HUES6 (cell line): ENCODE results near the gene TEX30.

ENCODE experiments used
- H3K27ac ChIP-seq: 2 replicates; pipeline ENCODE4 v1.7.0; 2013; ENCODE audit warnings: low read depth, mild to moderate bottlenecking, low read length, inconsistent platforms
- H3K27me3 ChIP-seq: 2 replicates; pipeline ENCODE4 v1.6.1; 2013; ENCODE audit warnings: low read length; ENCODE audit not compliant: control insufficient read depth, insufficient read depth
- H3K36me3 ChIP-seq: 2 replicates; pipeline ENCODE4 v1.6.1; 2013; ENCODE audit warnings: low read length; ENCODE audit not compliant: control insufficient read depth, insufficient read depth
- H3K4me1 ChIP-seq: 2 replicates; pipeline ENCODE4 v1.6.1; 2013; ENCODE audit warnings: low read length; ENCODE audit not compliant: control insufficient read depth, insufficient read depth
- H3K4me3 ChIP-seq: 2 replicates; pipeline ENCODE4 v1.5.1; 2013; ENCODE audit warnings: low read depth, low read length
- H3K9ac ChIP-seq: one replicate; pipeline ENCODE4 v1.6.1; 2013; ENCODE audit warnings: mild to moderate bottlenecking, low read length
- H3K9me3 ChIP-seq: 2 replicates; pipeline ENCODE4 v1.6.1; 2013; ENCODE audit warnings: low read depth, low read length; ENCODE audit not compliant: control insufficient read depth, insufficient read depth

Gene TEX30

DNA sequence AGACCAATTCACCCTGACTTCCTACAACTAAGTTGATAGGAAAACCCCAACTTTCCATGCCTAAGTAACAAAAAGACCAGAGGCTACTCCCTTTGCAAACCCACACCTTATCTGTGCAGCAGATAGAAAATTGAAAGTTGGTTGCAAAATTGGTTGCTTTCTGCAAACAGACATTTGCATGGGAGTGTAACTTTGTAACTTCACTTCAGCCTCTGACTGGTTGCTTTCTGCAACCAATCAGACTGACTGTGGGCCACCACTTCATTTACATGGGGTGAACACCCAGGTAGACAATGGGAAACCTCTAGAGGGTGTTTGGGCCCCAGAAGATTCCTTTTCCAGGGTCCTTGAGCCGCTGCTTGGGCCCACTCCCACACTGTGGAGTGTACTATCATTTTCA is 9.8 kb downstream of the TEX30 start:
- H3K27me3 ChIP-seq: no peaks in the 10 kb centered on the region
- H3K36me3 ChIP-seq: peaks cover 10% of the 10 kb centered on the region; the same call in 1 of the 2 replicates
- no peaks in the 10 kb centered on the region for H3K9me3 ChIP-seq
- no peak overlapping the region for H3K27ac ChIP-seq
- no peak overlapping the region for H3K4me3 ChIP-seq
- H3K4me1 ChIP-seq: no peaks in the 10 kb centered on the region
- H3K9ac ChIP-seq: no peak overlapping the region

GRCh38 chr13:102761071-102761470 is 12.5 kb downstream of the TEX30 start:
- H3K36me3 ChIP-seq: 0 out of 2 replicates have a peak, but pooled peaks cover under 1% of the 10 kb centered on the region
- H3K4me3 ChIP-seq: no peak overlapping the region
- no peak overlapping the region for H3K9ac ChIP-seq
- H3K9me3 ChIP-seq: no peaks in the 10 kb centered on the region
- no peaks in the 10 kb centered on the region for H3K4me1 ChIP-seq
- H3K27me3 ChIP-seq: no peaks in the 10 kb centered on the region
- H3K27ac ChIP-seq: no peak overlapping the region

GRCh38 chr13:102758842-102759241 is 14.7 kb downstream of the TEX30 start:
- no peak overlapping the region for H3K9ac ChIP-seq
- H3K27ac ChIP-seq: no peak overlapping the region
- no peaks in the 10 kb centered on the region for H3K4me1 ChIP-seq
- no peak overlapping the region for H3K4me3 ChIP-seq
- no peaks in the 10 kb centered on the region for H3K27me3 ChIP-seq
- H3K9me3 ChIP-seq: no peaks in the 10 kb centered on the region
- H3K36me3 ChIP-seq: no peaks in the 10 kb centered on the region

GRCh38 chr13:102757006-102757405 is 16.6 kb downstream of the TEX30 start:
- Histone ChIP-seq H3K27ac (no peak overlapping the region), H3K9ac (no peak overlapping the region), H3K36me3 (no peaks in the 10 kb centered on the region), H3K9me3 (no peaks in the 10 kb centered on the region), H3K4me1 (no peaks in the 10 kb centered on the region), H3K4me3 (no peak overlapping the region), H3K27me3 (no peaks in the 10 kb centered on the region)

DNA sequence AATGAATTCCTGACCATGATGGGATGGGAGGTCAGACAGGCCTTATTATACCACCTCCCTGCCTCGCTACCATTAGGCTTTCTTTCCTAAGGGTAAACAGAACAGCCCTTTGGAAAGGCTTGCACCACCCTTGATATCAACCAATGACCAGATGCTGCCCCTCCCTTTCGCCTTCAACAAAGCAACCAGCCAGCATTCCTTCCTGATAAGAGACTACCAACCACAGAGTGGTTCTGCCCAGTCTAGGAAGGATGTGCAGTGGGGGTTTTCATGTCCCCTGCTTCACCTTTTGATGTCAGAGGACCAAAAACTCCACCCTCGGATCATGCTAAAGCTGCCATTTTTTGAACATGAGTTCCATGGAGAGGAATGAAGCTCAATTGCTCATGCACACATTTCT is 21.7 kb downstream of the TEX30 start:
- H3K27ac ChIP-seq: no peak overlapping the region

GRCh38 chr13:102742506-102742905 is 31.1 kb downstream of the TEX30 start:
- H3K4me1 ChIP-seq: no peaks in the 10 kb centered on the region
- H3K27ac ChIP-seq: no peak overlapping the region
- no peak overlapping the region for H3K9ac ChIP-seq
- no peak overlapping the region for H3K4me3 ChIP-seq
- H3K27me3 ChIP-seq: peaks cover 12% of the 10 kb centered on the region; the same call in 1 of the 2 replicates
- H3K9me3 ChIP-seq: no peaks in the 10 kb centered on the region
- no peaks in the 10 kb centered on the region for H3K36me3 ChIP-seq

More for the DNA sequence above, 21.7 kb downstream of the TEX30 start:
- H3K4me1 ChIP-seq: no peaks in the 10 kb centered on the region
- H3K27me3 ChIP-seq: no peaks in the 10 kb centered on the region
- H3K9ac ChIP-seq: no peak overlapping the region
- H3K4me3 ChIP-seq: no peak overlapping the region
- H3K36me3 ChIP-seq: no peaks in the 10 kb centered on the region
- no peaks in the 10 kb centered on the region for H3K9me3 ChIP-seq

- Histone ChIP-seq H3K4me3 (no peak overlapping the region), H3K9me3 (no peaks in the 10 kb centered on the region)
These were observed 31.5 kb downstream of the TEX30 start for GRCh38 chr13:102742101-102742500.

DNA sequence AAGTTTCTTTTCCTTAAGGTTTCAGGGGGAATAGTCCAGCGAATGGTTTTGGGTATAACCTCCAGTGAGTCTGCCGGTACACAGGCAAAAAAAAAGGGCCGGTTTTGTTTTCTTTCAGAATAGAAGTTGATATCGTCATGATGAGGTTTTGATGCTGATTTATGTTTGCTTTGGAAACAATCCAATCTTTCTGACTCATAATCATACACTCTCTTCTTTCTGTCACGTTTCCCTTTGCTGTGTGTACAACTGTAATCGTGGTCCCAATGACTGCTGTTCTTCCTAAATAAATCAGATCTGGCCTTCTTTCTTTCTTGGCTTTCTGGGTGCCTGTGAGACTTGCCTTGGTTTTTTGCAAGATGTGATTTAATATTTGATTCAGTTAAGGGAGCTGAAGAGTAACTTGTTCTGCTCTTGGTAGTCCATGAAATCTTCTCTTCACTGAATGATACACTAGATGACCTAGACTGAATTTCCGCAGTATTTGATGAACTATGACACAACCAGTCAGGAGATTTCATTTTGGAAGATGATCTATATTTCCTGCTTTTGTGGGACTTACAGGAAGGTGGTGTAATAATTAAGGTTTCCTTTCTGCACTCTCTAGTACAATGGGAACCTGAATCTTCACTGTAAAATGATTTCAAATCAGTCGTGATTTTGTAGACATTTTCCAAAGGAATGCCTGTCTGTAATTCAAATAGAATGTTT is 43.9 kb downstream of the TEX30 start:
- no peaks in the 10 kb centered on the region for H3K36me3 ChIP-seq
- no peak overlapping the region for H3K27ac ChIP-seq
- H3K4me1 ChIP-seq: no peaks in the 10 kb centered on the region
- no peak overlapping the region for H3K4me3 ChIP-seq
- no peaks in the 10 kb centered on the region for H3K9me3 ChIP-seq
- H3K27me3 ChIP-seq: peaks cover 23% of the 10 kb centered on the region
- H3K9ac ChIP-seq: no peak overlapping the region

More at GRCh38 chr13:102742101-102742500, 31.5 kb downstream of the TEX30 start:
- Histone ChIP-seq H3K36me3 (no peaks in the 10 kb centered on the region), H3K9ac (no peak overlapping the region), H3K4me1 (no peaks in the 10 kb centered on the region), H3K27ac (no peak overlapping the region), H3K27me3 (peaks cover 16% of the 10 kb centered on the region; the same call in 1 of the 2 replicates)

DNA sequence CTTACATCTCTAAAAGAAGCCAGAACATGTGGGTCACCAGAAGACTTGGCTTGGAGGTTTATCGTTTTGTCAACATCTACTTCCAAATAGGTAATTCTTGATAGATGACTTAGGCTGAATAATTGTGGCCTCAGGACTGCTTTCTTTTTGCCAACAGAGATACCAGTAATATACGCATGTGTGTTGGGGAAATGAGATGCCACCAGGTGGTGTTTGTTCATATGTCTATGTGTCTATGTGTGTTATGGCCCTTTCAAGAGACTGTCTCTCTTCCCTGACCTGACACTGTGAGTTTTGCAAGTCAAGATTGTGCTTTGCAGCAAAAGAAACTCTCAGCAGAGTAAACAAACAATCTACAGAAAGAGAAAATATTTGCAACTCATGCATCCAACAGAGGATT is 47.2 kb downstream of the TEX30 start:
- H3K4me3 ChIP-seq: no peak overlapping the region
- H3K27me3 ChIP-seq: peaks cover 1% of the 10 kb centered on the region; the same call in 1 of the 2 replicates
- no peaks in the 10 kb centered on the region for H3K4me1 ChIP-seq
- H3K9me3 ChIP-seq: no peaks in the 10 kb centered on the region
- no peaks in the 10 kb centered on the region for H3K36me3 ChIP-seq
- no peak overlapping the region for H3K27ac ChIP-seq
- no peak overlapping the region for H3K9ac ChIP-seq

GRCh38 chr13:102724923-102725322 is 48.7 kb downstream of the TEX30 start:
- Histone ChIP-seq H3K36me3 (no peaks in the 10 kb centered on the region), H3K9ac (no peak overlapping the region), H3K27me3 (no peaks in the 10 kb centered on the region), H3K27ac (no peak overlapping the region), H3K4me1 (no peaks in the 10 kb centered on the region), H3K4me3 (no peak overlapping the region), H3K9me3 (no peaks in the 10 kb centered on the region)

DNA sequence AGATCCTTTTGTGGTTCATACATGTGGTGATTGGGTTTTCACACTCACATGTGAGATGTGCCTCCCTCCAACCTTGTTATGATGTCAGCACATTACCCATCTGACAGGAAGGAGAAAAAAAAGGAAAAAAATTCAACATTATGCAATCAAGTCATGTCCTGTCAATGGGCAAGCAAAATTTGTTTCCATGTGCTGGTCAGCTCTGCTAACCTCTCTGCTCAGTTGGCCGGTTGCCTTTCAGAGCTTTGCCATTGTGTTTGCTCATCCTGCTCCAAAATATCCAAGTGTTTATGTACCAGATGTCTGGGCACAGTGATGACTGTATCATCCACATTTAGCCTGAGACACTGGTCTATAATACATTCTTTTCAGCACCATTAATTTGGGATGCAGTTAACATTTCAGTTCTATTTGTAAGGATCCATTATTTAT is 51.8 kb downstream of the TEX30 start:
- H3K27ac ChIP-seq: no peak overlapping the region
- no peaks in the 10 kb centered on the region for H3K9me3 ChIP-seq
- no peak overlapping the region for H3K4me3 ChIP-seq
- H3K4me1 ChIP-seq: no peaks in the 10 kb centered on the region
- H3K27me3 ChIP-seq: no peaks in the 10 kb centered on the region
- H3K9ac ChIP-seq: no peak overlapping the region
- no peaks in the 10 kb centered on the region for H3K36me3 ChIP-seq
